GM10248 (cell line): ENCODE data around the gene ZFYVE16.
"Not testable (repeated sequence)": the region's sequence is repeated elsewhere in the genome, so short reads cannot be mapped to it uniquely, and the experiment has no call there.

Experiments used
- CTCF ChIA-PET: fragments of 300-600 bp; sonication (Branson Sonifier 250); formaldehyde crosslinking; extraction: SDS; loops from one replicate; lab custom pipeline; 2021; ENCODE audit warnings: antibody characterized with exemption; lab: Yijun Ruan, JAX
- POLR2A ChIA-PET: fragments of 350-650 bp; sonication (Branson Sonifier 250); formaldehyde crosslinking; extraction: SDS; loops from one replicate; lab custom pipeline; 2020; ENCODE audit warnings: antibody characterized with exemption; lab: Yijun Ruan, JAX
- DNase-seq: peaks from one replicate; pipeline ENCODE4 v3.0.0; 2012; ENCODE audit errors: extremely low spot score
- TF ChIP-seq, protein P1 (sequence below): IDR thresholded peaks from 2 replicates; pipeline ENCODE4 v1.5.1; 2012; ENCODE audit warnings: mild to moderate bottlenecking, low read depth; ENCODE audit errors: extremely low read depth, missing control alignments, control extremely low read depth

The ZFYVE16 gene

DNA sequence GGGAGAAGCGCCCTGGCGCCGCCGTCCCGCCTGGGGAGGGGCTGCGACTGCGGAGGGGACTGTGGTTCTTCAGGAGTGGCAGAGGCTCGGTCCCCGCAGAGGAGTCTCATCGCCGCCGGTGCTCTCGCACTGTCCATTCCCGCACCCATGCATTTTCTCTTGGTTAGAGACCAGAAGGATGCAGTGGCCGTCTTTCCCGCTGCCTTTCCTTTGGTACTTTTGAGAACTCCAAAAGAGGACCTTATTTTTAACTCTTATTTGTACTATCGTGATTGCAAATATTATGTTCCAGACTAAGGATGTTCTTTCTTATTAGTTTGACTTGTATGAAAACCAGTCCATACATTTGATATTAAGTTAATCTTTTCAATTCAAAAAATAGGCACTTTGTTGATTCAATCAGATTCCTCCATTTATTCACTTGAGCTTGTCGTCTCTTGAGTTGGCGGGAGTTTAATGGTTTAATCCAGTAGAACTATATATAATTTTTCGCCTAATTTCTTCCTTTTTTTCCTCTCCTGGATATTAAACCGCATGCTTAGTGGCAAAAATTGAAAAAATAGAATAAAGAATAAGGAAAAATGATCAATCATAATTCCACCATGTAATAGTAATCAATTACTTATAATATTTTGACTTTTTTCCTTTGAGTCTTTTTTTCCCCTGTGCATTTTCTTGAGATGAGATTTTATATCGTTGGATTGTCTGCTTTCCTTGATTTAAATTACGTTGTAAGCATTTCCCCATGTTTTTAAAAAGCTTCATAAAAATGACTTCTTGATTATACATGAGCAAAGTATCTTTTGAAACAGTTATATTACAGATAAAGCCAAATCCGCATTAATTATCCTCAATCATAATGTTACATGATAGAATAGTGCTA lies 861 bp downstream of the ZFYVE16 start:
- ChIA-PET CTCF (interaction anchor here (0.8 kb wide), 1 partner anchor 261 kb away, joined by 3 read pairs; no protein-coding TSS in a partner anchor), POLR2A (interaction anchor here (0.6 kb wide), 1 partner anchor 867 kb away, joined by 4 read pairs; no protein-coding TSS in a partner anchor)
- TF ChIP-seq, protein P1, sequence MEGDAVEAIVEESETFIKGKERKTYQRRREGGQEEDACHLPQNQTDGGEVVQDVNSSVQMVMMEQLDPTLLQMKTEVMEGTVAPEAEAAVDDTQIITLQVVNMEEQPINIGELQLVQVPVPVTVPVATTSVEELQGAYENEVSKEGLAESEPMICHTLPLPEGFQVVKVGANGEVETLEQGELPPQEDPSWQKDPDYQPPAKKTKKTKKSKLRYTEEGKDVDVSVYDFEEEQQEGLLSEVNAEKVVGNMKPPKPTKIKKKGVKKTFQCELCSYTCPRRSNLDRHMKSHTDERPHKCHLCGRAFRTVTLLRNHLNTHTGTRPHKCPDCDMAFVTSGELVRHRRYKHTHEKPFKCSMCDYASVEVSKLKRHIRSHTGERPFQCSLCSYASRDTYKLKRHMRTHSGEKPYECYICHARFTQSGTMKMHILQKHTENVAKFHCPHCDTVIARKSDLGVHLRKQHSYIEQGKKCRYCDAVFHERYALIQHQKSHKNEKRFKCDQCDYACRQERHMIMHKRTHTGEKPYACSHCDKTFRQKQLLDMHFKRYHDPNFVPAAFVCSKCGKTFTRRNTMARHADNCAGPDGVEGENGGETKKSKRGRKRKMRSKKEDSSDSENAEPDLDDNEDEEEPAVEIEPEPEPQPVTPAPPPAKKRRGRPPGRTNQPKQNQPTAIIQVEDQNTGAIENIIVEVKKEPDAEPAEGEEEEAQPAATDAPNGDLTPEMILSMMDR = no peak
- DNase-seq = peak; percentile 59

DNA sequence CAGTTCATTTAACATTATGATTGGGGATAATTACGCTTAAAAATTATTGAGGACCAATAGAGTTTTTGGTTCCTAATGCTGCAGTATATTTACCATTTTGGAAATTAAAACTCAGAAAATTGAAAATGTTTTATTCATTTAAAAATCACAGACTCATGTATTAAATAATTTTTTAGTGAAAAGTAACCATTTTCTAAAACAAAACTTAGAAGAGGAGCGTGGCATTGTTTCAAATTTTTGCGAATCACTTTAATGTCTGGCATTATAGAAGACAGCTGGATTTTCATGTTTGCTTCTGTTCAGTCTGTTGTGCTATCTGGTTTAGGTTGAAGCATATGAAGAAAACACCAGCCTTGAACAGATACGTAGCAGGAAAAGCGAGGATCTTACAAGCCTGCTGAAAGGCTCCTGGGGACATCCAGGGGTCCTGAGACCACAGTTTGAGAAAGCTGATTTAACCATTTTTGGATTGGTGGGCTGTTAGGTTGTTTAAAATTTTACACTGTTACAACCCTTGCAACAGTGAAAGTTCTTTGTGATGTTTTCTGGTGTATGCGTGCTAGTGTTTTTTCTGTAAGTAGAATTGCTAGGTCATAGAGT lies 1.6 kb downstream of the ZFYVE16 start:
- TF ChIP-seq, protein P1 = no peak
- DNase-seq = no peak
- CTCF ChIA-PET = no interaction called here
- POLR2A ChIA-PET = no interaction called here

DNA sequence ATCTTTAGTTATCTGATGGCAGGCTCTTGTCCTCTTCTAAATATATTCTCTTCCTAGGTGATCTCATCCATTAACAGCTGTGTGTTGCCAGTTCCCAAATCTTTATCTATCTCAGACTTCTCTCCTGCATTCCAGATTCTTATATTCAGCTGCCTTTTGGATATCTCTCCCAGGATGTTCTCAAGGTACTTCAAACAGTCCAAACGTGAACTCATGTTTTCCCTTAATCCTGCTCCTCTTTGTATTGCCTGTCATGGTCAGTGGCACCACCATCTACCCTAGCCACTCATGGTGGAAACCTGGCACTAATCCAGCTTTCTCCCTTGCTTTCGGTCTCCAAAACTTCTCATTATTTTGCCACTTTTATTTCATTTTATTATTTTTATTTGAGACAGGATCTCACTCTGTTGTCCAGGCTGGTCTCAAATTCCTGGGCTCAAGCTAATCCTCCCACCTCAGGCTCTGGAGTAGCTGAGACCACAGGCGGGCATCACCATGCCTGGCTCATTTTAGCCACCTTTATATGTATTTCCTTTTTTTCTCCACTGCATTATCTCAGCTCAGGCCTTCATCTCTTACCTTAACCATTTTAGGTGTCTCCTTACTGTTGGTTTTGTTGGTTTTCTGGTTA lies 3.8 kb downstream of the ZFYVE16 start:
- TF ChIP-seq, protein P1 = no peak
- DNase-seq = no peak
- ChIA-PET POLR2A (no interaction called here), CTCF (interaction anchor here (1.2 kb wide), 1 partner anchor 10 kb away, joined by 4 read pairs; no protein-coding TSS in a partner anchor)

DNA sequence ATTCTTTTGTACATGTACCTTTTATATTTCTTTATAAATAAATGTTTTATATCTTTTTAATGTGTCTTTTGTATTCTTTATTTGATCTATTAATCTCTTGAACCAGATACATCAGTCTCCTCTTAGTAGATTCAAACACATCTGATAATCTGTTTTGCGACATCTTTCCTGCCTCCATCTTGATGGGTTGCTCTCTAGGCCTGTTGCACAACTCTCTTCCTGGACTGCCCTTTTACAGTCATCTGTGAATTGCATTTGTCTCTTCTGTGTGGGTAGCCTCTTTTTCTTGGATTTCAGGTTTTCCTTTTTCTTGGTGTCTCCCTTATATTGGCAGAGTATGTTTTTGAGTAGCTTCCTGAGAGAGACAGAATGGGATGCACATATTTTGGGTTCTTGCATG lies 6.2 kb downstream of the ZFYVE16 start:
- TF ChIP-seq, protein P1 = no peak
- CTCF ChIA-PET = no interaction called here
- no peak for DNase-seq
- POLR2A ChIA-PET = no interaction called here

DNA sequence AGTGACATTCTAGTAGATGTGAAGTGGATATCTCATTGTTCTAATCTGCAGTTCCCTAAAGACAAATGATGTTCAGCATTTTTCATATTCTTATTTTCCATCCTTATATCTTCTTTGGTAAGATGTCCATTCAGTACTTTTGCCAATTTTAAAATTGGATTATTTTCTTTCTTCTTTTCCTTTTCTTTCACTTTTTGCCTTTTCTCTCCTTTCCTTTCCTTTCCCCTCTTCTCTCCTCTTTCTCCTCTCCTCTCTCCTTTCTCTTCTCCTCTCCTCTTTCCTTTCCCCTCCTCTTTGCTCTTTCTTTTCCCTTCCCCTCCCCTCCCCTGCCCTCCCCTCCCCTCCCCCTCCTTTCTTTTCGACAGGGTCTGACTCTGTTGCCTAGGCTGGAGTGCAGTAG lies 10.1 kb downstream of the ZFYVE16 start:
- ChIA-PET POLR2A (no interaction called here), CTCF (interaction anchor here (1.5 kb wide), 1 partner anchor 11 kb away, joined by 6 read pairs; the partner anchor contains the start of gene ZFYVE16)
- TF ChIP-seq, protein P1 = no peak
- no peak for DNase-seq

DNA sequence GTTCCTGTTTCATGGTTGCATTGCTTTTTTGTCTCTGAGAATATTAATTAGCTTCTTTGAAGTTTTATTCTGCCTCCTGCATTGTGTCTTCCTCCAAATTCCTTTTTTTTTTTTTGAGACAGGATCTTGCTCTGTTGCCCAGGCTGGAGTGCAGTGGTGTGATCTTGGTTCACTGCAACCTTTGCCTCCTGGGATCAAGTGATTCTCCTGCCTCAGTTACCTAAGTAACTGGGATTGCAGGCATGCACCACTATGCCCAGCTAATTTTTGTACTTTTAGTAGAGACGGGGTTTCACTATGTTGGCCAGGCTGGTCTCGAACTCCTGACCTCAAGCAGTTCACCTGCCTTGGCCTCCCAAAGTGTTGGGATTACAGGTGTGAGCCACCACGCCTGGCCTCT lies 16.5 kb downstream of the ZFYVE16 start:
- CTCF ChIA-PET, POLR2A ChIA-PET, DNase-seq: not testable (repeated sequence)
